HEK293 (cell line): Measurements from ENCODE around the gene COTL1.

Source experiments
- CTCF ChIP-seq: fragments of 450-650 bp; formaldehyde crosslinking; IDR thresholded peaks from 2 replicates; pipeline ENCODE4 v1.5.1; 2016; ENCODE audit warnings: missing biosample characterization, missing genetic modification characterization
- HOXC10 ChIP-seq: sonication (generic); formaldehyde crosslinking; IDR thresholded peaks from 2 replicates; pipeline ENCODE4 v1.8.1; 2023; ENCODE audit warnings: mild to moderate bottlenecking, missing genetic modification reagents
- INSM2 ChIP-seq: fragments of 450-650 bp; formaldehyde crosslinking; IDR thresholded peaks from 2 replicates; pipeline ENCODE4 v1.5.1; 2016; ENCODE audit warnings: missing biosample characterization, missing genetic modification characterization
- PATZ1 ChIP-seq: fragments of 450-650 bp; formaldehyde crosslinking; IDR thresholded peaks from 2 replicates; pipeline ENCODE4 v1.5.1; 2016; ENCODE audit warnings: missing biosample characterization, missing genetic modification characterization
- PBX3 ChIP-seq: sonication (generic); formaldehyde crosslinking; IDR thresholded peaks from 2 replicates; pipeline ENCODE4 v1.8.1; 2022; ENCODE audit warnings: mild to moderate bottlenecking, moderate library complexity, missing genetic modification reagents
- SALL2 ChIP-seq: fragments of 450-650 bp; formaldehyde crosslinking; IDR thresholded peaks from 2 replicates; pipeline ENCODE4 v1.5.0; 2017; ENCODE audit warnings: missing biosample characterization, mild to moderate bottlenecking, missing genetic modification characterization, borderline replicate concordance
- ZBTB7A ChIP-seq: fragments of 450-650 bp; formaldehyde crosslinking; IDR thresholded peaks from 2 replicates; pipeline ENCODE4 v1.5.1; 2016; ENCODE audit warnings: low read depth, missing biosample characterization, missing genetic modification characterization
- ZBTB8A ChIP-seq: fragments of 450-650 bp; formaldehyde crosslinking; IDR thresholded peaks from 2 replicates; pipeline ENCODE4 v1.5.1; 2016; ENCODE audit warnings: missing biosample characterization, missing genetic modification characterization
- ZNF366 ChIP-seq: fragments of 450-650 bp; formaldehyde crosslinking; conservative IDR thresholded peaks from 2 replicates; pipeline ENCODE4 v1.5.1; 2016; ENCODE audit warnings: missing biosample characterization, missing genetic modification characterization
- ZNF48 ChIP-seq: fragments of 450-650 bp; formaldehyde crosslinking; IDR thresholded peaks from 2 replicates; pipeline ENCODE4 v1.5.1; 2016; ENCODE audit warnings: missing biosample characterization, missing genetic modification characterization
- ZNF510 ChIP-seq: fragments of 450-650 bp; formaldehyde crosslinking; IDR thresholded peaks from 2 replicates; pipeline ENCODE4 v1.5.1; 2018; ENCODE audit warnings: mild to moderate bottlenecking, missing genetic modification characterization, missing biosample characterization; ENCODE audit not compliant: insufficient replicate concordance
- ZNF521 ChIP-seq: fragments of 450-650 bp; formaldehyde crosslinking; IDR thresholded peaks from 2 replicates; pipeline ENCODE4 v1.5.1; 2017; ENCODE audit warnings: missing biosample characterization, mild to moderate bottlenecking, missing genetic modification characterization
- ZNF664 ChIP-seq: fragments of 450-650 bp; formaldehyde crosslinking; IDR thresholded peaks from 2 replicates; pipeline ENCODE4 v1.5.1; 2016; ENCODE audit warnings: missing biosample characterization, missing genetic modification characterization
- ZNF670 ChIP-seq: fragments of 450-650 bp; formaldehyde crosslinking; IDR thresholded peaks from 2 replicates; pipeline ENCODE4 v1.5.1; 2016; ENCODE audit warnings: missing biosample characterization, missing genetic modification characterization, low read depth

- TF ChIP-seq ZNF521 (tag by site-specific recombination) (no peak), CTCF (tag by site-specific recombination) (no peak), ZNF670 (tag by site-specific recombination) (no peak), ZNF664 (tag by site-specific recombination) (no peak), ZBTB8A (tag by site-specific recombination) (no peak), ZBTB7A (tag by site-specific recombination) (no peak), HOXC10 (CRISPR knock-in tag) (no peak), INSM2 (tag by site-specific recombination) (no peak), SALL2 (no peak), ZNF366 (tag by site-specific recombination) (no peak), PATZ1 (tag by site-specific recombination) (no peak), ZNF48 (no peak), ZNF510 (tag by site-specific recombination) (no peak), PBX3 (CRISPR knock-in tag) (no peak)
Measured at GRCh38 chr16:84552135-84552534, 65.7 kb downstream of the COTL1 start.
